Stimulated activated CD8-positive, alpha-beta memory T cell treated with anti-CD3 and anti-CD28 coated beads, Interleukin-7, amount 100 ng/mL, for 24 hours (primary cell): ENCODE results near the gene MCRIP1.

Source experiments
- DNase-seq: peaks from one replicate; pipeline ENCODE4 v3.0.0-alpha.2; 2020; ENCODE audit warnings: low read depth

Gene MCRIP1

GRCh38 chr17:81819708-81820107 is 13.4 kb downstream of the MCRIP1 start:
- DNase-seq: no peak

GRCh38 chr17:81817758-81818147 is 15.3 kb downstream of the MCRIP1 start:
- DNase-seq: no peak

GRCh38 chr17:81815646-81815986 is 17.5 kb downstream of the MCRIP1 start:
- DNase-seq: no peak

GRCh38 chr17:81814748-81815645 is 18.1 kb downstream of the MCRIP1 start:
- no peak for DNase-seq

- no peak for DNase-seq
Measured at GRCh38 chr17:81813861-81814683, 19.0 kb downstream of the MCRIP1 start.

GRCh38 chr17:81813371-81813684 is 19.8 kb downstream of the MCRIP1 start:
- no peak for DNase-seq

- DNase-seq: no peak
Measured at GRCh38 chr17:81812571-81813370, 20.3 kb downstream of the MCRIP1 start.

- DNase-seq: no peak
Measured at GRCh38 chr17:81811705-81812570, 21.2 kb downstream of the MCRIP1 start.

GRCh38 chr17:81810892-81811704 is 22.0 kb downstream of the MCRIP1 start:
- DNase-seq: no peak

- no peak for DNase-seq
Measured at GRCh38 chr17:81810476-81810875, 22.6 kb downstream of the MCRIP1 start.

GRCh38 chr17:81809556-81809998 is 23.5 kb downstream of the MCRIP1 start:
- no peak for DNase-seq

- DNase-seq: no peak
Measured at GRCh38 chr17:81808778-81809555, 24.1 kb downstream of the MCRIP1 start.

GRCh38 chr17:81807839-81808238 is 25.3 kb downstream of the MCRIP1 start:
- no peak for DNase-seq

- DNase-seq: no peak
Measured at GRCh38 chr17:81807210-81807719, 25.8 kb downstream of the MCRIP1 start.

GRCh38 chr17:81806461-81807209 is 26.5 kb downstream of the MCRIP1 start:
- DNase-seq: no peak

GRCh38 chr17:81805707-81806460 is 27.2 kb downstream of the MCRIP1 start:
- no peak for DNase-seq

- DNase-seq: no peak
Measured at GRCh38 chr17:81804559-81805399, 28.3 kb downstream of the MCRIP1 start.
